Myocyte (in vitro differentiated cells): ENCODE results near the gene LRP11. TPM values are rescaled to one million over a fixed set of nuclear protein-coding genes. Genes with fewer than 3 reads are reported as not detected.
"Not testable (repeated sequence)": the region's sequence is repeated elsewhere in the genome, so short reads cannot be mapped to it uniquely, and the experiment has no call there.

Source experiments
- DNase-seq: peaks from one replicate; pipeline ENCODE4 v3.0.0-alpha.2; 2012; ENCODE audit warnings: low read depth
- total RNA-seq: library from RNA; depleted of rRNA; stranded (reverse); fragments of >200 nt; gene quantifications from 2 replicates; pipeline ENCODE4 v1.2.3, GENCODE V29; 2014

Gene LRP11
- total RNA-seq, 1 donor from 2014 or later: 53.2 TPM

DNA sequence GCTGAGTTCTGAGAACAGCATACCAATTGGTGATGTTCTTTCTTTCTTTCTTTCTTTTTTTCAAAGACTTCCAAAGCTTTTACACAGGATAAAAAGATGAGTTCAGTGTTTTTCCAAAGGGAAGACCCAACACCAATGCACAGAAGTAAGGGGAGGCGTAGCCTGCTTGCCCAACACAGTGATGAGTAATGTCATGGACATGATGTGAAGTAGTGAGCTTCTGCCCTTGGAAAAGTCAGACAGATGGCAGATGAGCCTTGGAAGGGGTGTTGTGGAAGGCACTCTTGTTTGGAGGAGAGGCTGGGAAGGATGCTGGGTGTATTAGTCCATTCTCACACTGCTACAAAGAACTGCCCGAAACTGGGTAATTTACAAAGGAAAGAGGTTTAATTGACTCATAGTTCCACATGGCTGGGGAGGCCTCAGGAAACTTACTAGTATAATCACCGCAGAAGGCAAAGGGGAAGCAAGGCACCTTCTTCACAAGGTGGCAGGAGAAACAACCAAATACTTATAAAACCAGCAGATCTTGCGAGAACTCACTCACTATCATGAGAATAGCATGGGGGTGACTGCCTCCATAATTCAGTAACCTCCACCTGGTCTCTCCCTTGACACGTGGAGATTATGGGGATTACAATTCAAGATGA is 12.6 kb downstream of the LRP11 start:
- no peak for DNase-seq

DNA sequence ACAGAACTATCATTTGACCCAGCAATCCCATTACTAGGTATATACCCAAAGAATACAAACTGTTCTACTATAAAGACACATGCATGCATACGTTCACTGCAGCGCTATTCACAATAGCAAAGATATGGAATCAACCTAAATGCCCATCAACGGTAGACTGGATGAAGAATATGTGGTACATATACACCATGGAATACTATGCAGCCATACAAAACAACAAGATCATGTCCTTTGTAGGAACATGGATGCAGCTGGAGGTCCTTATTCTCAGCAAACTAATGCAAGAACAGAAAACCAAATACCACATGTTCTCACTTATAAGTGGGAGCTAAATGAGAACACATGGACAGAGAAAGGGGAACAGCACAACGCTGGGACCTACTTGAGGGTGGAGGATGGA is 15.8 kb downstream of the LRP11 start:
- not testable (repeated sequence) for DNase-seq

DNA sequence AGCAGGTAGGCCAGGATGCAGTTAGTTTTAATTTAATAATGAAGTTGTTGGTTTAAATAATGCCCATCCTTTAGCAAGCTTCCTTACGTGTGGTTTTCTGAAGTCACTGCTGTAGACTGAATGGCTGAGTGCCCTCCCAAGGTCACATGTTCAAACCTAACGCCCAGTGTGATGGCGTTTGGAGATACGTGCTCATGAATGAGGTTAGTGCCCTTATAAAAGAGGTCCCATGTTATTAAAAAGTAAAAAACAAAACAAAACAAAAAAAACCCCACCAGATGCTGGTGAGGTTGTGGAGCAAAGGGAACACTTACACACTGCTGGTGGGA is 16.3 kb downstream of the LRP11 start:
- no peak for DNase-seq

DNA sequence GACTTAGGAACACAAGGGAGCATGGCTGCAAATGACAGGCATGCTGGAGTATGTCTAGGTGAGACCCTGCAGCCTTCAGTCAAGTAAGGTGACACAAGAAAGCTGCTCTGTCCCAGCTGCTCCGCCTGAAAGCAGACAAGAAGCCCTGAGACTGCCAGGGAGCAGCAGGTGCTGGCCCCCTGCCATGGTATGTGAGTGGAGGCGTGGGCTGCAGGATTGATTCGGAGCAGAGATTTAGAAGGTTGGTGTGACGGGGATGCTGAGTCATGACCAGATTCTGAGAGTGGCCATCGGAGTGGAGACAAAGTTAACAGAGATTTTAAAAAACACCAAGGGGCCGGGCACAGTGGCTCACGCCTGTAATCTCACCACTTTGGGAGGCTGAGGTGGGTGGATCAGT is 17.8 kb downstream of the LRP11 start:
- peak; percentile 91 for DNase-seq

DNA sequence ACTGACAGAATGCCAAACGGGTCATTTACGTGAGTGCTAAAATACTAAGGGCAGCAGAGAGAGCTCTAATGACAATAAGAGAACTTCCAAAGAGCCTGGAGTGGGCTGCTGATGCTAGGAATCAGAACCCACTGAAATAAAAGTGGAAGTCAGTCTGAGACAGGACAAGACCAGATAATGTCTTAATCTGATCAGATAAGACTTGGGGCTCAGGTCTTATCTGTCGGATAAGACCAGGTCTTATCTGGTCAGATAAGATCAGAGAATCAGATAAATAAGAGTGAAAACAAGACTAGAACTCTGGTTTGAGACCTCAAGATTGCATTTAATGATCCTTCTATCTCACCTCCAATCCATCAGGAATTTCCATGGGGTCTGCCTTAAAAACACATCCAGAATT is 18.6 kb downstream of the LRP11 start:
- DNase-seq: no peak

DNA sequence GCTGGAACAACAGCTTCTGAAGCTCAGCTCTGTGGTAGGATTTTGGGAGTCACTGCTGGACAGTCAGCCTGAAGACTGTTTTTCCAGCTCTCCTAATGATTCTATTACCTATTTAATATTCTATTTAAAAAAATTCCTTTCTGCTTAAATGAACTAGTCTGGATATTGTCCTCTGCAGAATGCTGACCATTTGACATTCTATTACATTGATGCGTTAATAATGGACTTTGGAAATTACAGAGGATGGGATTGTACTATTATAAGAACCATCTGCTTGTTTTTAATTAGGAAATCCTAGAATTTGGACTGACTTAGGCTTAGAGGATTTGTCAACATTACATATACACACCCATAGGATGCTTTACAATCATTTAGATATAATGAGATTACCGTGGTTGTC is 19.7 kb downstream of the LRP11 start:
- no peak for DNase-seq

DNA sequence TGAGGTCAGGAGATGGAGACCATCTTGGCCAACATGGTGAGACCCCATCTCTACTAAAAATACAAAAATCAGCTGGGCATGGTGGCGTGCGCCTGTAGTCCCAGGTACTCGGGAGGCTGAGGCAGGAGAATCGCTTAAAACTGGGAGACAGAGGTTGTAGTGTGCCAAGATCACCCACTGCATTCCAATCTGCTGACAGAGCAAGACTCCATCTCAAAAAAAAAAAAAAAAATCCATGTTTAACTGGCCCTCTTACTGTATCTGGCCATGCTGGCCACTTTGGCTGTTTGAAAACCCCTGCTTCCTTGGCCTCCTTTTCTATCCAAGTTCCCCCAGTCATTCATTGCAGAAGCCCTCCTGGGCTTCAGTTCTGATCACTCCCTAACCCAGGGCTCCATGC is 20.1 kb downstream of the LRP11 start:
- DNase-seq: not testable (repeated sequence)

DNA sequence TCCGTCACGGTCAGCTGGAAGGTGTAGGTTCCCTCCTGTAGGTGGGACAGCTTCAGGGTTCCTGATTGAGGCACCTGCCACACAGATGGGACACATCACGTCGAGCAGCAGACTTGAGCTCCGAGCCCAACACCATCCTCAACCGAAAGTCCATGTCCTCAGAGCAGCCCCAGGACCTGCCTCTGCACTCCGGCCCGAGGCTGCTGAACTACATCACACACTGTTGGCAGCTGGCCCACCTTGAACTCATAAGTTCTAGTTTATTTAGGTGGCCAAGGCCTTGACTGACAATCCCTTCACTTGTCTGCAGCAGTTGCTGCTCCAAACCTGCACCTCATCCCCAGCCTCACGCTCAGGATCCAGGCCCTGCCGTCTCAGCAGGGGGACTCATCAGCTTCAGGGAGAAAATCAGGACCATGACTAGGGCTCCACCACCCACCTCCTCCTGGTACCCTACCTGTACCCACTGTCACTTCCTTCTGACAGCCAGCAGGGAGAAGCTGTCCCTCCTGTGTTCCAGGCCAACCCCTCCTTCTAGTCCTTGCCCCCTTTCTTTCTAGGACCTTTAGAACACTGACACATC is 21.0 kb downstream of the LRP11 start:
- no peak for DNase-seq

DNA sequence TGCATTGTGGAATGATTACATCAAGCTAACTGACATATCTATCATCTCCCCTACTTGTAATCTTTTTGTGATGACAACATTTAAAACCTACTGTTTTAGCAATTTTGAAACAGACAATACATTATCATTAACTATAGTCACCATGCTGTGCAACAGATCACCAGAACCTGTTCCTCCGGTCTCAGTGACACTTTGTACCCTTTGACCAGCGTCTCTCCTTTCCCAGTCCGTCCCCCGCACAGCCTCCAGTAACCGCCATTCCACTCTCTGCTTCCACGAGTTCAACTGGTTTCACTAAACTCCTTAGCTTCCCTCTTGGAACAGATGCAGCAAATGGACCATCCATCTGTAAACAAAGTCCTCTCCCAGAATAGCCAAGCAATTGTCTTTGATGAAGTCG is 21.8 kb downstream of the LRP11 start:
- DNase-seq: no peak

DNA sequence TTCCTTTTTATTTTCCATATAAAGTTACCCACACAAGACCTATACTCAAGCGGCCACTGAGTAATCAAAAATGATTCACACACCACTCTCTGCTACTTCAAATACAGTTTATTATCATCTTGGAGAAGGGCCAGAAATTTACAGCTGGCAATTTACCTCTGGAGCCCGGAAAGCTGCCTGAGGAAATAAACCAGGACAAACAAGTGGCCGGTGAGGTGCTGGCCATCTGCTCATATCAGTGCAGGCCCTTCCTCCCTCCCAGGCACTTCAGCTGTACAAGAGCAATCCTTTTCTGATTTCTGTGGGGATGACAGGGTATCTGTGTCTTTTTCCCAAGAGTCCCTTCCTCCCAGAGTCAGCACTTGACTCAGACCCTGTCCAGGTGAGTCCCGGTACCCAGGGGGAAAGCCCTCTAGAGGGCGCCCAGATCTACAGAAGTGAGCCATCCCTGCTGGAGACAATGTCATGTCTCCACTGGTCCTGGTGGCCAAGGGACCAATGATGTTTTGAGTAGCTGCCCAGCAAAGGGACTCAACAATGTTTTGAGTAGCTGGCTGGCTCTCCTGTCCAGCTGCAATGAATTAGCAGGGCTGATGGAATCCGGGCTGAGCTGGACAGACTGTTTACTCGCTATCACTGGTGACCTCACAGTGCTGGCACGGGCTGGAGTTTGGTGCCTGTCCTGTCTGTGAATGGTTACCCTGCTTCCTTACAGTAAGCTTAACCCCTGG is 23.6 kb downstream of the LRP11 start:
- DNase-seq: peak; percentile 64

DNA sequence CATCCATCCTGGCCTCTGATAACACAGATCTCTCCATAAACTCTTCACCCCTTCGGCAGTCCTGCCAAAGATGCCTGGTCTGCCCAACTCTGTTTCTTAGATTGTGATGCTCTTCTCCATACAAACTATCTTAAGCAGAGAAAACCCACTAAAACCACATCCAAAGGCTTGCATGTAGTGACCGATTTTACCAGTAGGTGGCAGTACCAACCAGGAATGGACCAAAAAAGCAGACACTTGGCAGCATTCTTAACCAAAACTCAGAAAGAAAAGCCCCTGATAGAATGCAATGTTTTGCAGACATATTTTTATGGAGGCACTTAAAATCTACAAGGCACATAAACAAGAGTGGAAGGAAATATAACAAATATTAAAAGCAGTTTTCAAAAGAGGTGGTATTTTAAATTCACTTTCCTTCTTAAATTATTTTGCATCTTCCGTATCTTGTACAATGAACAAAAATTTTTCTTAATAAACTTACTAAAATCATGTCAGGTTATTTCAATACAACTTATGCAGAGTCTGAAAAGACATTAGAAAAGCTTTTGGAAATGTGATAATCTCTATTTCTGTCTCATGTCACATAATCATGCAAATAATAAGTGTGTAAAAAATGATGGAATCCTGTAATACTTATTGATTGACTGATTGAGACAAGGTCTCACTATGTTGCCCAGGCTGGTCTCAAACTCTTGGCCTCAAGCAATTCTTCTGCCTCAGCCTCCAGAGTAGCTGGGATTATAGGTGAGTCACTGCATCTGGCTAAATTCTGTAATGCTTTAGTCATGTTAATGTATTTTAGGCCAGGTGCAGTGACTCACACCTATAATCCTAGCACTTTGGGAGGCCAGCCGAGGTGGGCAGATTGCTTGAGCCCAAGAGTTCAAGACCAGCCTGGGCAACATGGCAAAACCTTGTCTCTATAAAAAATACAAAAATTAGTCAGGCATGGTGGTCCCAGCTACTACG is 29.4 kb downstream of the LRP11 start:
- peak; percentile 84 for DNase-seq

DNA sequence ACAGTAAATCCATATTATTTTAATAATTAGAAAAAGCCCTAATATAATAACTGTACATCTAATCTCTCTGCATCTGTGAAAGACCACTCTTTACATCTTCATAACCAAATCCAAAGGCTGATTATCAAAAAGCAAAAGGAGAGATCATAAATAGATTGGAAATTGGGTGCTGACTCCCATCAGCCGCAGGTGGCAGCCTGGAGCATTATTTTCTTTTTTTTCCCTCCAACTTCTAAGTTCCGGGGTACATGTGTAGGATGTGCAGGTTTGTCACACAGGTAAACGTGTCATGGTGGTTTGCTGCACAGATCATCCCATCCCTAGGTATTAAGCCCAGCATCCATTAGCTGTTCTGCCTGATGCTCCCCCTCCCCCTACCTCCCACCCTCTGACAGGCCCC is 30.5 kb downstream of the LRP11 start:
- no peak for DNase-seq

DNA sequence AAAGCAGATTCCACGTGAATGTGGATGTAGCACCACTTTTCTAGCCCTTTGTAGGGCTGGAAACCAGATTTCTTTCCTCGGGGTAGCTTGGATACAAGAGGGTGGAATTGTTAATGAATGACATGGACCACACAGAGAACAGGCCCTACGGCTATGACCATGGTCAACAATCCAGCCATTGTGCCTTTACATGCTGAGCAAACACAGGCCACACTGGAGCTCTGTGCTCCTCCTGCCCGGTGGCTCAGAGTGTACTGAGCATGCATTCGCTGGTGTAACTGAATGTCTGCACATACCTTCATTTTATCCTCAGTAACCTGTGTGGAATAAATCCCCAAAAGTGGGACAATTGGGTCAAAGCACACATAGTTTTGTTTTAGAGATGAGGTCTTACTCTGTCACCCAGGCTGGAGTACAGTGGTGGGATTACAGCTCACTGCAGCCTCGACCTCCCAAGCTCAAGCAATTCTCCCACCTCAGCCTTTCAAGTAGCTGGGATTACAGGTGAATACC is 32.8 kb downstream of the LRP11 start:
- DNase-seq: no peak

DNA sequence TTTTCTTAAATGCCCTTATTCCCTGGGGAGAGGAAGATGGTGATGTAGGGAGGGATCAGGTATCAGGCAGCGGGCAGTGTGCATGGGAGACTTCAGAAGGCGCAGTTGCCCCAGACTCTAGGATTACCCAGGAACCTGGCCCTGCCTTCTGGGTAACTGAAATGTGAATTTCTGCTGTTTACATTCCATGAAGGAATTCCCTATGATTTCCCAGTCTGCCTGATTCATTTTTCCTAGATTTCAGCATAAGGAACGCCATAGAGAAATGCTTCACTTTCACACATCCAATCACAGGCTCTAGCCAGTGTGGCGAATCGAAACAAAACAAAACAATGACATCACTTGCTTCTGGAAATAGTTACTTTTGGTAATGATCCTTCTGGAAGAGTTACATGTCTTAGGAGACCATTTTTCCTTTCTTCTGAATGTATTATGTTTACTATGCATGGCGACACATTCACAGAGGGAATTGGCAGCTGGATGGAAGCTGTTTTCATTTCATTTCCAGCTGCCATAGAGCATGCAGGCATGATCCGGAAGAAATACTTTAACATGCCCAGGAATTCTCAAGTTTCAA is 33.3 kb downstream of the LRP11 start:
- peak; percentile 53 for DNase-seq

DNA sequence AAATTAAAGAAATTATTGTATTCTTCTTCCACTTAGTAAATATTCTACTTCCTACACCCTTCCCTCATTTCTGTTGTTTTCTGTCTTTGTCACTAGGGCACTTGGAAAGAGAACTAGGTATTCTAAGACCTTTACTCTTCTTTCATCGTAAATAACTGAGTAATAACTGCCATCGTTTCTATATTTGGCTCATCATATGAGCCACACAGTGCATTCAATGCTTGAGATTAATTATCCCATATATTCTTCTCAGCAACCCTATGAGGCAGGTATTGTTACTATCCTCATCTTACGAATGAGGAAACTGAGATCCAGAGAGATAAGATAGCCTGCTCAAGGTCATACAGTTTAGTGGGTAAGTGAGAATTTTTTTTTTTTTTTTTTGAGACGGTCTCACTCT is 38.9 kb downstream of the LRP11 start:
- no peak for DNase-seq

DNA sequence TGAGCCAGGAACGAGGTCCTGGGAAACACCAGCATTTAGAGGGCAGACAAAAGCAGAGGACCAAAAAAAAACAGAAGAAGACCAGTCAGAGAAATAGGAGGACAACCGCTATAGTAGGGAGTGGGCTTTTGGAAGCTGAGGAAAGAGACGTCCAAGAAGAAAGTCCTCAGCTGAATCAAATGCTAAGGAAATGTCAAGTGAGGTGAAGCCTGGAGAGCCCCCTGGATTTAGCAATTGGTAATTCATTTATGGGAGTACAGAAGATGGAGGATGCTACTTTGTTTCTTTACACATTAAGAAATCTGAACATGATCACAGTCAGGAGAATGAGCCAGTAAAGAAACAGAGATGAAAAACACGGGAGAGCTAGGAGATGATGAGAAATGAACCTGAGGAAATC is 41.1 kb downstream of the LRP11 start:
- DNase-seq: no peak

DNA sequence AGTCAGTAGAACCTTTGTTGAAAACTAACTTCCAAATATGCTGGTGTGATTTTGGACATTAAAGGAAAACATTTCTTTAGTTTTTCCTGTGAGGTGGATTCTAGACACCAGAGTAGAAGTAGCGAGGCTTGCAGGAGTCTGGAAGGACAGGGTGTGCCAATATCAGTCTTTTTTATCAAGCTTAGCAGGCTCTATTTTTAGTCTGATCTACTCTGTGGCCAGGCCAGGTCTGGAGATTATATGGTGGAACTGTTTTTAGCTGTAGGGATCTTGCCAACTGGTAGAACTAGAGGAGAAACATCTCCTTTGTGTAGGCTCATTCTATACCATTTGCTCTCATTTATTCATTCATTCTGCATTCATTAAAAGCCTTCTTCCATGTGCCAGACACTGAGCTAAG is 42.7 kb downstream of the LRP11 start:
- DNase-seq: peak; percentile 50

DNA sequence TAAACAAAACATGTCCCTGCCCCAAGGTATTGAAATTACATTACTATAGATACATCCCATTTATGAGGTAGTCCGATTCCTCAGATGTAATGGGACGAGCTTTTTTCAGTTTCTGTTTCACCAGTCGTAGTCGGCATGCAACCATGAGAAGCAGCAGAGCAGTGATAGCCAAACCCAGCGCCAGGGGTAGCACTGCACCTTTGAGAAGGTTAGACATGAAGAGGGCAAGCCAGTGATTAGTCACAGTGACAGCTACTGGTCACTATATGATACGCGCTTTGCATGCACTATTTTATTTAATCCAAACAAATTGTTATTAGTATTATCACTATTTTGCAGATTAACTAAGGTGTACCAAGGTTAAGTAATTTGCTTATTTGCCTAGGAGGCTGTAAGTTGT is 43.7 kb downstream of the LRP11 start:
- no peak for DNase-seq

DNA sequence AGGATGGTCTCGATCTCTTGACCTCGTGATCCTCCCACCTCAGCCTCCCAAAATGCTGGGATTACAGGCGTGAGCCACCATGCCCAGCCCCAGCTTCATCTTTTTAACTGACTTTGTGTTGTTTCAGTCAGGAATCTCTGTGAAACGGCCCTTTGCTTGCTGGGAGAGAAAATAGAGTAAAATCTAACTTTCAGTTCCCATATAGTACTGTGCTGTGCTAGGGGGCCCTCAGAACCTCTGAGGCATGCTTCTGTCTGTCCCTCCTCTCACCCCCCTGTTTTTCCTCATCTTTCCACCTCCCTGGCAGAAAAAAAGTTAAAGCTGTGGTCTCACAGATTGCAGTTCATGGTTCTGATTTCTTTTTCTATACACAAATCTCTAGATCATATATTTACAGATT is 48.4 kb downstream of the LRP11 start:
- no peak for DNase-seq

DNA sequence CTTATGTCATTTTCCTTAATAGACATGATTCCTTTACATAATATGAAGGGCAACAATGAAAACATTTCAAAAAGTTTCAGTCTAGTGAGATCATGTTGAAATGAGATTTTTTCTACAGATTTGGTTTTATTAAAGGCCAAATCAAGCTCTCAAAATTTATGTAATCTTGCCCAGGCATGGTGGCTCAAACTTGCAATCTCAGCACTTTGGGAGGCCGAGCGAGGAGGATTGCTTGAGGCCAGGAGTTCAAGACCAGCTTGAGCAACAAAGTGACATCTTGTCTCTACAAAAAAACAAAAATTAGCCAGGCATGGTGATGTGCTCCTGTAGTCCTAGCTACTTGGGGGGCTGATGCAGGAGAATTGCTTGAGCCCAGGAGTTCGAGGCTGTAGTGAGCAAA is 50.8 kb downstream of the LRP11 start:
- no peak for DNase-seq

DNA sequence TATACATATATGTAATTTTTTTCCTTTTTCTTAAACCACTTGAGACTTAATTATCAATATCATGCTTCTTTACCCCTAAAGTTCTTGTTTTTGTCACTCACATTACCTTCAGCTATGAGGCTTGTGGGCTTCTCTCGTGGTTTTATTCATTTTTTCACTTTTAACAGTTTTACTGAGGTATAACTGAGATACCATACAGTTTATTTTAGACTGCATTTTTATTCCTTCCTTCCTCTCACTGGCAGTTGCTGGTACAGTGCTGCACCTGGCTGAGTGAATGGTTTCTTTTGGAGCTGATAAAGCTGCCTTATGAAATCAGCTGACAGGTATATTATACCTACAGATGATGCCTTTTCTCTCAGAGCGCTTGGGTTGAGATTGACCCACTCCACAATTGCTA is 54.4 kb downstream of the LRP11 start:
- no peak for DNase-seq
